Measurements from ENCODE around the gene SLC35G1. TPM values are rescaled to one million over a fixed set of nuclear protein-coding genes. Genes with fewer than 3 reads are reported as not detected.

The SLC35G1 gene
- total RNA-seq, 4 donors from 2014 or later = 3.4 to 5.7 (median 3.5) TPM

- no peak for TF ChIP-seq CTCF (IDR thresholded peaks at IDR 0.05)
- TF ChIP-seq POLR2A (IDR thresholded peaks at IDR 0.05) = no peak
- intact Hi-C loops (cut with DNase I) = no loop called here
- Histone ChIP-seq H3K9me3 (no peaks in the 10 kb centered on the region), H3K27ac (no peak overlapping the region), H3K27me3 (no peaks in the 10 kb centered on the region), H3K4me1 (no peaks in the 10 kb centered on the region), H3K36me3 (no peaks in the 10 kb centered on the region), H3K4me3 (no peak overlapping the region)
- DNase-seq = no peak
These were observed 53.7 kb downstream of the SLC35G1 start for GRCh38 chr10:93947524-93947923.

- WGBS, 2 donors = 75 to 81% methylated on average over 1 to 2 of the region's 2 CpGs
- no peaks in the 10 kb centered on the region for H3K36me3 ChIP-seq
- no peaks in the 10 kb centered on the region for H3K27me3 ChIP-seq
- intact Hi-C loops (cut with DNase I) = no loop called here
- H3K4me3 ChIP-seq = no peak overlapping the region
- DNase-seq = no peak
- H3K4me1 ChIP-seq = no peaks in the 10 kb centered on the region
- no peak overlapping the region for H3K27ac ChIP-seq
- H3K9me3 ChIP-seq = no peaks in the 10 kb centered on the region
- TF ChIP-seq CTCF (IDR thresholded peaks at IDR 0.05) (no peak), POLR2A (IDR thresholded peaks at IDR 0.05) (no peak)
These were observed 58.1 kb downstream of the SLC35G1 start for GRCh38 chr10:93951905-93952304.

Other genes starting within 250 kb of the SLC35G1 start
- 10 to 100 TPM in 1 of 4 donors, 1 to 10 TPM in 3; 5.0 to 12.0 (median 5.9) TPM for gene FRA10AC1, start 191.4 kb upstream of the SLC35G1 start, total RNA-seq
- 1 to 10 TPM in 1 of 4 donors, under 1 TPM in 1, not detected in 2; 0.41 to 2.9 TPM for gene LGI1, start 136.0 kb upstream of the SLC35G1 start, total RNA-seq
- 1 to 10 TPM; 1.8 to 3.6 (median 3.1) TPM for gene PLCE1, start 100.0 kb downstream of the SLC35G1 start, total RNA-seq